A549 (cell line): ENCODE measurements around the gene MSI2.

Experiments used
- CTCF ChIP-seq: fragments of >200 bp; sonication (Bioruptor Twin); formaldehyde crosslinking; IDR thresholded peaks from 3 replicates; pipeline ENCODE4 v1.5.1; 2016
- JUNB ChIP-seq: fragments of >200 bp; sonication (Bioruptor Twin); formaldehyde crosslinking; IDR thresholded peaks from 2 replicates; pipeline ENCODE4 v1.6.1; 2016
- POLR2A ChIP-seq: IDR thresholded peaks from 2 replicates; pipeline ENCODE4 v1.6.1; 2012; ENCODE audit warnings: mild to moderate bottlenecking, low read length
- RCOR1 ChIP-seq: fragments of 150-350 bp; IDR thresholded peaks from 2 replicates; pipeline ENCODE4 v1.6.1; 2014; ENCODE audit warnings: antibody characterized with exemption, low read length, low read depth

- no peak for TF ChIP-seq CTCF
- no peak for TF ChIP-seq RCOR1
- TF ChIP-seq POLR2A = no peak
- TF ChIP-seq JUNB = no peak
Measured at GRCh38 chr17:57521606-57522005, 265.3 kb downstream of the MSI2 start.
